ENCODE measurements around the gene ELMO1.

Gene ELMO1

DNA sequence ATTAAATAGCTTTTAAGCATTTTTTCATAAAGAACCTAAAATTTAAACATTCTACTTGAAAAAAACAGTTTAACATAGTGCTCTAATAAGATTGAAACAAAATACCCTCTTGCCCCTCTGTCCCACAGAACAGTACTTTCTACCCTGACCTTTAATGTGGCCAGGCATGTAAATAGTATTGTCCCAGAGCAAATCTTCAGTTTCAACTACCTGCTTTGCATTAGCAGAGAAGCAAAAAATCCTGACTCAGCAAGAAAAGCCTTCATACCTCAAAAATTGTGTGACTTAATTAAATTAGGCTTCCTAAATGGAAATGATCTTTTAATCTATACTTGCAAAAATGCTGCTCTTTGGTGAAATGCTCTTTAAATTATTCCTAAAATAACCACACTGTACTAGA lies 487.0 kb downstream of the ELMO1 start:
- DNase-seq = no peak

DNA sequence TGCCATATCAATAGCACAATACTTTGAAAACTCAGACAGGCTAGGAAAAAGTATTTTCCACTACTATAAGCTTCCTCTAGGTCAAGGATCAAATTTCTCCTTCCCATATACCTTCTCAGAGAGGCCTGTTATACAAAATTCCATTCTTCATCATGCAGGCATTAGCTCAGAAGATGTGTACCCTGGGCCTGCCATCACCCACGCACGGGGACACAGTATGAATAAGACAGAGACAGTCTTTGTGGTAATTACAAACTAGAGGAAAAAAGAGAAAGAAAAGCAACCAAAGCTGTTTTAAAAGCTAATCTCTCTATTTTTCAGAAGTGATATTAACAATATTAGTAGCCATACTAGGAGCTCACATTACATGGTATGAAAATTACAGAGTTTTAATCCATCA lies 487.6 kb downstream of the ELMO1 start:
- DNase-seq = no peak

- no peak for DNase-seq
Measured at GRCh38 chr7:36960105-36960504, 488.6 kb downstream of the ELMO1 start.

- no peak for DNase-seq
Measured at GRCh38 chr7:36958111-36958733, 490.4 kb downstream of the ELMO1 start.

GRCh38 chr7:36957620-36958019 lies 491.0 kb downstream of the ELMO1 start:
- DNase-seq = no peak

DNA sequence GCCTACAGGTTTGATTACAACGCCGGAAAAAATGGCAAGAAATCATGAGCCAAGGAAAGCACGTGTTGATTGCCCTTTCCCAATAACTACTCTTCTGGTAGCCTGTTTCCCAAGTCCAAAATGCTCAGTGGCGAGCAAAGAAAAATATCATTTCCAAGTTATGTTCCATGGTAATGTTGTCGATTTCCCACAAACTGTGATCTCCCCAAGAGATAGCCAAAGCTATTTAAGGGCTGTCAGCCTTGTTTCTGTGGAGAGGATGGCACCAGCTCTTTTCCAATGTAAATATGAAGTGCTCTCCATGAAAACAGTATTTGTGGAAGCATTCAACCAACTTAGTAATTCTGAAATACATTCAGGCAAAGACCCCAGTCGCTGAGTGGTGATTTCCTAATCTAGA lies 491.9 kb downstream of the ELMO1 start:
- no peak for DNase-seq

GRCh38 chr7:36955456-36956129 lies 493.1 kb downstream of the ELMO1 start:
- DNase-seq = no peak

GRCh38 chr7:36951257-36951697 lies 497.4 kb downstream of the ELMO1 start:
- no peak for DNase-seq

DNA sequence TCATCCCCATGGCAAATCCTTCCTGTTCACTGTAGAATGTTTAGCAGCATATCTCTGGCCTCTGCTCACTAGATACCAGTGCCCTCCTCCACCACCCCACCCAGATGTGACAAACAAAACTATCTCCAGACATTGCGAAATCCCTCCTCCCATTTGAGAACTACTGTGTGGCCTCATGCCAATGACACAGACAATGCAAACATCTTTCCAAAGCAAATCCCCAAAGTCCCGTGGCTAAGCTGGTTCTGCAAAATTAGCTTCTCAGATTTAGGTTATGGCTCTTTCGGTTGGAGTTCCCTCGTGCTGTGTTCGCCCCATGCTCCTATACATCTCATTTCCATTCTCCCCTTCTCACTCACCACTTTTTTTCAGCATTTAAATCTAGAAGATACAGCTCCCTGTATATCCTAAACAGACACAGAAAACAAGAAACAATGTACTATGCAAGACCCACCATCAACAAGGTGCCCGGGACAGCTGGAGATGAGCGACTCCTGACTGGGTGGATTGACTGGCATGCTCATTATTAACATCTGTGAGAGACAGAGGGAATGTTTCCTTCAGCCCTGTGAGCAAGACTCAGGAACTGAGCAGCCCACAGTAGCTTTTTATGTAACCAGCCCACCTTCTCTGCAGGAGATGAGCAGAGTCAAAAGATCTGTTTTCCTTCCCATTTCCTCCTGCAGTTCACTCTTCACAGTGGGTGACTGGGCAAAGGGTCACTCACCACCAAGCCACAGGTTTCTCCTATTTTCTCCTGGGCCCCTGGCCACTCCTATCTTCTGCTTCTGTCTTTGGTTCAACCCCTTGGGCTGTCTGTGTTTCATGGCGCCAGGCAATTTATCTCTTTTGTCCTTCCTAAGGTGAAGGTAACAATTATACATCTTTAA lies 498.7 kb downstream of the ELMO1 start:
- no peak for DNase-seq

GRCh38 chr7:36946401-36946739 lies 502.3 kb downstream of the ELMO1 start:
- no peak for DNase-seq

DNA sequence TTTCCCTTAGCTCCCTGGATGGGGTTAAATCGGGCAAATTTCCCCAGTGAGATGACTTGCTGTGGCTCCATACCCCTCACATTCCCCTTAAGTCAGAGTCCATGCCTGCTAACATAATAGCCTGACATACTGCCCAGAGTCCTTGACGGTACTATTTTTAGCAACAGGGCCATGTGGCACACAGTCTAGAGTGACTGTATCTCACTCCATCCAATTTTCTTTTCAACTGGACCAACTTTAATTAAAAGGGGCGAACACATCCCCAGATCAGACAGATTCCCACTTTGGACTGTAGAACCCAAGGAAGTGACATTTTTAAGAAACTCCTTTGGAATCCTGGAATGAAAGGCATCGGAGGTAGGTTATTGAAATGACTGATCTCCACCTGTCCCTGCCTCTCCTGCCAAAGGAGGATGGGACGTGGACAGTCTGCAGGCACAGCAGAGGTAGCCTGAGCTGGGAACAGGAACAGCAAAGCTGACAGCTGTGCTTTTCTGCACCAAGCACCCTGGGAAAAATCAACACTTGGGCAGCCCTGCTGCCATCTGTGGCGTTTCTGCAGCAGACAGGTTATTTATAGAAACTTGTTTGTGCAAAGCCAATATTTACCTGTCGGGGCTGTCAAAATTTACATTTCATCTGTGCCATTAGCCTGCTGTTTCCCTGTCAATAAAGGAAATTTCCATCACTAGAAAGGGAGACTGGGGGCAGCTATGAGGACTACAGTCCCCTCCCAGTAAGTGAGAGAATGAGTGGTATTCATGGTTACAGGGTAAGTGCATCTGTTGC lies 502.9 kb downstream of the ELMO1 start:
- no peak for DNase-seq

DNA sequence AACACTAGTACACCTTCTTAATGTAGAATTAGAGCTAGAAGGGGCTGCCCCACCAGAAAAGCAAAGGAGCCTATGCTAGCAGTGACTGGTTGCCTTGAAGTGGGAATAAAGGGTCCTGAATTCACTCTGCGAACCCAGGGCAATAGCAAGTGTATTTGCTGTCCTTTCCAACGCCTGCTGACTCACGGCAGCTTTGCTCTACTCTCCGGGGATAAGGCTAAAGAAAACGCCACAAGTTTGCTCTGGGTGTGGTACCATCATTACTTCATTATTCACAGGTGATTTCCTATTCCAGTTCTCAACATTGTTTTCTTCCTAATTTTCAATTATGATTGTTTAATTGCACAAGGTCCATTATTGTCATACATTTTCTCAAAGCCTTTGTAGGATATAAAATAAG lies 503.8 kb downstream of the ELMO1 start:
- DNase-seq = no peak

- DNase-seq = no peak
Measured at GRCh38 chr7:36943591-36944435, 504.9 kb downstream of the ELMO1 start.

DNA sequence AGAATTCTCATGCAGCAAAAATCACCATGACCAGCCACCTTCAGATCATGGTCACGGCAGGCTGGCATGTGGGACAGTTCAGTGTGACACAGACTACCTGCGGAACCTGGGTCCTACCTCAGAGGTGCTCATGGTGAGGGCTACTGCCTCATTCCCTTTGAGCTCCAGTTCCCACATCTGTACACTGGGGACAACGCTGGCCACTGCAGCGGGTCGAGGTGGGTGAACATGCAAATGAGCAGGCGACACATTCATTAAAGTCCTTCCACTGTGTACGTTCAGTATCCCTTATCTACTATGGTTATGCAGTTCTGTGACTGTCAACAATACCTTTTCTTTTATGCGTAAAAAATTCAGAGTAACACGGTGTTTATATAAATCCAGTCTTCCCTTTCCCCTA lies 505.7 kb downstream of the ELMO1 start:
- no peak for DNase-seq

GRCh38 chr7:36942541-36942940 lies 506.1 kb downstream of the ELMO1 start:
- DNase-seq = no peak

DNA sequence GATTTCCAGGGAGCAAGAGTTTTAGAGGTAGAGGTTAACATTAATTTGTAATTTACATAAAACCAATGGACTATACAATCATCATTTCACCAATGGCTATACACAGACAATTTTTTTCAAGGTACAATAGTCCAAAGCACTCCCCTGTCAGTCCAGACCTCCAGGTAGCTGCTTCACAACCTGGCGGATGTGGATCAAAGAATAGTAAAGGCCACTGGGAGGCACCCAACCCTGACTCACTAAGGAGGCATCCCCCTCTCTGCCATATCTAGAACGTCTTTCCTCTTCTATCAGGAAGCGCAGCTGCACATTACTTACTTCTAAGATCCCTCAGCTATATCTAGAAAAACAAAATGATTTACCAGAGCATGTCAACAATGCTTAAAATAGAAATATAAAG lies 506.6 kb downstream of the ELMO1 start:
- no peak for DNase-seq

DNA sequence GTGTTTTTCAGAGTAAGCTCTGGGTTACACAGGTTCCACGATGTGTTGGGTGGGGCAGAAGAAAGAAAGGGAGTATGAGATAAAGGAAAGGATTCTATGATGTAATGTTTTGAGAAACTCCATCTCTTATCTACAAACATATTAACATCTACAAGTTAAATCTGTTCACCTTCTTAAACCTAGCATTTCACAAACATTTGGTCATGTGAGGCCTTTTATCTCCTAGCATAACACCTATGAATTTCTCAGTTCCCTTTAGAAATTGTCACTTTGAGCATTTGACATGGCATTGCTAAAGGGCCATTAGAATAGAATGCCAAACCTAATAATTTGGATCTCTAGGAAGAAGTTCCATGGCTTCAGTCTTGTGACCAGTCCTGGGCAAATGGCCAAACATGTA lies 507.3 kb downstream of the ELMO1 start:
- no peak for DNase-seq

DNA sequence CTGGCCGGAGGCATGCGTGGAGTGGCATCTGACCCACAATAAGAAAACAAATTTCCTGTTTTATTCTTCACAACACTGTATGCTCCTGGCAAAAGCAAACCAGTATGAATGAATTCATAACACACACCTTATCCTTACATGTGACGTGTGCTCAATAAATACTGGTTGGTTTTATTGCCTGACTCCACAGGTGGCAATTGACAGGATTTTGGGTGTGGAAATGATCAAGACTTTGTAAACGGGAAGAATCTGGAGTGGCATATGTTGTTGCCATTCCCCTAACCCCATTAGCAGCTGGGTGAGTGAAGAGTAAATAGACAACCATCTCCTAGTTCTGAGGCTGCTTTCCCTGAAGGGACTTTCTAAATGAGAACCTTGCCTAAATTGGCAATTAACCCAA lies 508.8 kb downstream of the ELMO1 start:
- DNase-seq = no peak

- no peak for DNase-seq
Measured at GRCh38 chr7:36937754-36938563, 510.7 kb downstream of the ELMO1 start.

DNA sequence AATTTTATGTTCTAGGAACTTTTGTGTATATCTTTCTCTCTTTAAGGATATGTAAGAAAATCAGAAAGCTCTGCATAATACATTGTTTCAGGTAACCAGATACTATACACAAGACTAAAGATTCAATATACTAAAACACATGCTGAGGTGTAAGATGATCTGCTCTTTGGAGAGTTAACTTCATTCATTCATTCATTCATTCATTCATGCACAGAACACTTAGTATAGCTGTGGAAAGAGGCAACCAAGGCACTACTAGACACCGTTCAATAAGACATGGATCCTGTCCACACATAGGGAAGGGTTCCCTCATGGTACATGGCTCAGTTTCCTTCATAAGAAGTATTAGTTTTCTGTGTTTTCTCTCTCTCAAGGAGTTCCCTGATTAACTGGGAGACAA lies 516.8 kb downstream of the ELMO1 start:
- no peak for DNase-seq

GRCh38 chr7:36929791-36930190 lies 518.9 kb downstream of the ELMO1 start:
- no peak for DNase-seq
